GM12878 (cell line): ENCODE data around the gene SDF4.

ENCODE experiments used
- CHD2 ChIP-seq: IDR thresholded peaks from 2 replicates; pipeline ENCODE4 v1.6.1; 2011; ENCODE audit warnings: low read depth, low read length, improper control_type of control experiment, borderline replicate concordance
- CTCF ChIP-seq, 3 experiments: IDR thresholded peaks in 2 of 3; conservative IDR thresholded peaks in 1 of 3; 2 replicates each; pipeline ENCODE4 v1.5.1; 2011; ENCODE audit warnings: low read depth in 3 of 3, low read length in 3 of 3, mild to moderate bottlenecking in 3 of 3, control low read depth in 2 of 3, moderate library complexity in 2 of 3, inconsistent platforms in 1 of 3, mixed read lengths in 1 of 3; ENCODE audit not compliant: control insufficient read depth in 2 of 3, insufficient read depth in 1 of 3; ENCODE audit errors: extremely low read depth in 1 of 3
- EZH2 ChIP-seq: IDR thresholded peaks from 2 replicates; pipeline ENCODE4 v1.6.1; 2012; ENCODE audit warnings: low read depth, mild to moderate bottlenecking, control low read depth, inconsistent platforms, low read length, borderline replicate concordance; ENCODE audit not compliant: control insufficient read depth
- GABPA ChIP-seq: IDR thresholded peaks from 2 replicates; pipeline ENCODE4 v1.6.1; 2014; ENCODE audit warnings: antibody characterized with exemption, low read depth, mild to moderate bottlenecking, inconsistent platforms
- NFYB ChIP-seq: IDR thresholded peaks from 2 replicates; pipeline ENCODE4 v1.6.1; 2011; ENCODE audit warnings: low read depth, mild to moderate bottlenecking, low read length, improper control_type of control experiment, moderate library complexity; ENCODE audit not compliant: insufficient read depth
- RB1 ChIP-seq: fragments of 450-650 bp; formaldehyde crosslinking; IDR thresholded peaks from 2 replicates; pipeline ENCODE4 v1.6.1; 2017; ENCODE audit warnings: mild to moderate bottlenecking, borderline replicate concordance
- SIN3A ChIP-seq: IDR thresholded peaks from 2 replicates; pipeline ENCODE4 v1.6.1; 2012; ENCODE audit warnings: low read depth, low read length, improper control_type of control experiment
- ZZZ3 ChIP-seq: IDR thresholded peaks from 2 replicates; pipeline ENCODE4 v1.6.1; 2011; ENCODE audit warnings: low read depth; ENCODE audit not compliant: control insufficient read depth, insufficient read length
- TF ChIP-seq, protein P1 (sequence below): IDR thresholded peaks from 2 replicates; pipeline ENCODE4 v1.6.1; 2012; ENCODE audit warnings: low read depth, low read length, improper control_type of control experiment
- TF ChIP-seq, protein P2 (sequence below): fragments of 150-350 bp; IDR thresholded peaks from 2 replicates; pipeline ENCODE4 v1.6.1; 2016; ENCODE audit warnings: low read depth, low read length

DNA sequence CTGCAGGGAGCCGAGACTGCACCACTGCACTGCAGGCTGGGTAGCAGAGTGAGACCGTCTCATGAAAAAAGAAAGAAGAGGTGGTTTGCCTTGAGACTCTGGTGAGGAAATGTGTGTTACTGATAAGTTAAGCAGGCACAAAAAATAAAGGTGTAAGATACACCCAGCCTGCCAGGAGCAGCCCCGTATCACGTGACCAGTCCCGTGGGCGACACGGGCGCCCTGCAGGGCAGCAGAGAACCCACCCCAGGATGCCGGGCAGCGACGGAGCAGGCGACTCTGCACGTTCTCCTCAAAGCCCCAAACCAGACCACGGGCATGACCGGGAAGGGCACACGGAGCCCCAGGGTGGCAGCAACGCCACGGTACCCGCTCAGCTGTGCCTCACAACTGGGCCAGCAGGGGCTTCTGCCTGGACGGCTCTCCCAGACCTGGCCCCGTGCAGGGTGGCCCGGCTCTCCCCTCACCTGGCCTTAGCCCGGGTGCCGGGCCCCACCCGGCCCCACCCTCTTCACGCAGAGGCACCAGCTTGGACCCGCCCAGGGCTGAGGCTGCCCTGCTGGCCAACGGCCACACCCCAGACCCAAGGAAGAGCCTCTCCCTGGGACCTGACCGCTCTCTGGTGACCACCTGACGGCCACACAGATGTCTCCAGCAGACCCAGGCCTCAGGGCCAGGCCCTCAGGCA is 9.8 kb downstream of the SDF4 start:
- no peak for TF ChIP-seq RB1
- no peak for TF ChIP-seq GABPA
- TF ChIP-seq CTCF (IDR thresholded peaks at IDR 0.05 in 2 of 3, conservative IDR thresholded peaks at IDR 0.05 in 1 of 3; ENCODE audit: control insufficient read depth in 2 of 3, extremely low read depth in 1 of 3, insufficient read depth in 1 of 3, low read depth in 3 of 3, low read length in 3 of 3): no peak
- TF ChIP-seq ZZZ3: no peak
- TF ChIP-seq, protein P1, sequence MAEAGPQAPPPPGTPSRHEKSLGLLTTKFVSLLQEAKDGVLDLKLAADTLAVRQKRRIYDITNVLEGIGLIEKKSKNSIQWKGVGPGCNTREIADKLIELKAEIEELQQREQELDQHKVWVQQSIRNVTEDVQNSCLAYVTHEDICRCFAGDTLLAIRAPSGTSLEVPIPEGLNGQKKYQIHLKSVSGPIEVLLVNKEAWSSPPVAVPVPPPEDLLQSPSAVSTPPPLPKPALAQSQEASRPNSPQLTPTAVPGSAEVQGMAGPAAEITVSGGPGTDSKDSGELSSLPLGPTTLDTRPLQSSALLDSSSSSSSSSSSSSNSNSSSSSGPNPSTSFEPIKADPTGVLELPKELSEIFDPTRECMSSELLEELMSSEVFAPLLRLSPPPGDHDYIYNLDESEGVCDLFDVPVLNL: no peak
- TF ChIP-seq NFYB: no peak
- TF ChIP-seq, protein P2, sequence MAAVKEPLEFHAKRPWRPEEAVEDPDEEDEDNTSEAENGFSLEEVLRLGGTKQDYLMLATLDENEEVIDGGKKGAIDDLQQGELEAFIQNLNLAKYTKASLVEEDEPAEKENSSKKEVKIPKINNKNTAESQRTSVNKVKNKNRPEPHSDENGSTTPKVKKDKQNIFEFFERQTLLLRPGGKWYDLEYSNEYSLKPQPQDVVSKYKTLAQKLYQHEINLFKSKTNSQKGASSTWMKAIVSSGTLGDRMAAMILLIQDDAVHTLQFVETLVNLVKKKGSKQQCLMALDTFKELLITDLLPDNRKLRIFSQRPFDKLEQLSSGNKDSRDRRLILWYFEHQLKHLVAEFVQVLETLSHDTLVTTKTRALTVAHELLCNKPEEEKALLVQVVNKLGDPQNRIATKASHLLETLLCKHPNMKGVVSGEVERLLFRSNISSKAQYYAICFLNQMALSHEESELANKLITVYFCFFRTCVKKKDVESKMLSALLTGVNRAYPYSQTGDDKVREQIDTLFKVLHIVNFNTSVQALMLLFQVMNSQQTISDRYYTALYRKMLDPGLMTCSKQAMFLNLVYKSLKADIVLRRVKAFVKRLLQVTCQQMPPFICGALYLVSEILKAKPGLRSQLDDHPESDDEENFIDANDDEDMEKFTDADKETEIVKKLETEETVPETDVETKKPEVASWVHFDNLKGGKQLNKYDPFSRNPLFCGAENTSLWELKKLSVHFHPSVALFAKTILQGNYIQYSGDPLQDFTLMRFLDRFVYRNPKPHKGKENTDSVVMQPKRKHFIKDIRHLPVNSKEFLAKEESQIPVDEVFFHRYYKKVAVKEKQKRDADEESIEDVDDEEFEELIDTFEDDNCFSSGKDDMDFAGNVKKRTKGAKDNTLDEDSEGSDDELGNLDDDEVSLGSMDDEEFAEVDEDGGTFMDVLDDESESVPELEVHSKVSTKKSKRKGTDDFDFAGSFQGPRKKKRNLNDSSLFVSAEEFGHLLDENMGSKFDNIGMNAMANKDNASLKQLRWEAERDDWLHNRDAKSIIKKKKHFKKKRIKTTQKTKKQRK: no peak
- TF ChIP-seq SIN3A: no peak
- TF ChIP-seq EZH2: no peak
- TF ChIP-seq CHD2: no peak
